Astrocyte of the spinal cord (primary cell): ENCODE data around the gene APOBEC3H.

Experiments used
- DNase-seq: peaks from one replicate; pipeline ENCODE4 v3.0.0; 2011; ENCODE audit warnings: low read depth, low spot score
- H3K4me3 ChIP-seq: 2 replicates; pipeline ENCODE4 v1.5.1; 2011; ENCODE audit warnings: low read depth, mild to moderate bottlenecking, low read length, moderate library complexity
- in situ Hi-C: cut with HindIII; loops from 2 replicates; pipeline ENCODE4 v1.10.0; 2017; ENCODE audit warnings: low sequenced_read_pairs
- TF ChIP-seq, protein P1 (sequence below): IDR thresholded peaks from 2 replicates; pipeline ENCODE4 v1.5.1; 2012; ENCODE audit warnings: low read depth, mild to moderate bottlenecking, low read length, inconsistent platforms

The APOBEC3H gene

DNA sequence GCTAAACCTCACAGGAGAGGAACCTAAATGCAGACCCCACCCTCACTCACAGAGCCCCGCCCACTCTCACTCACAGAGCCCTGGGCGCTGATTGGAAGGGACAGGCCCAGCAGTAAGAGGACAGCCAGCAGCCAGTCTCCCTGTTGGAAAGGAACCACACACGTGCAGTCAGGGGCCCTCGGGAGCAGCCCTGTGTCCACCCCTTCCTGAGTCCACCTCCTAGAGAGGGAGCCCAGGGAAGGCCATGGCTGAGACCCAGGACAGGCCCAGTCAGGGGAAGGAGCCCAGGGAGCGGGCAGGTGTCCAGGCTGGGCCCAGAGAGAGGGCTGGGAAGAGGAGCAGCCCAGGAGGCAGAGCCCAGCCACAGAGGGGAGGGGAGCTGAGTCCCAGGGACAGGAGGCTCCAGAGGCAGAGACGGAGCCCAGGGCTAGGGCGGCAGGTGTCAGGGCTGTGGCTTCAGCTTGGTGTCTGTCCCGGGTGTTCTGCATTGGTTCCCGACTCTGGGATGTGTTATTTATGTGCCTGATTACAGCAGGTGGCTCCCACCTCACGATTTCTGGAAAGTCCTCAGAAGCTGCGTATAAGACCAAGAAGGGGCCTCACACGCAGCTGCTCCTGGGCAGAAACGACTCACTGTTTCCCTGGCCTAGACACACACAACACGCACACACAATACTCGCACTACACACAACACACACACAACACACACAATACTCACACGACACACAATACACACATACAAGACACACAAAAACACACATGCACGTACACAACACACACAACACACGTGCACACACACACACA is 9.0 kb upstream of the APOBEC3H start:
- TF ChIP-seq, protein P1, sequence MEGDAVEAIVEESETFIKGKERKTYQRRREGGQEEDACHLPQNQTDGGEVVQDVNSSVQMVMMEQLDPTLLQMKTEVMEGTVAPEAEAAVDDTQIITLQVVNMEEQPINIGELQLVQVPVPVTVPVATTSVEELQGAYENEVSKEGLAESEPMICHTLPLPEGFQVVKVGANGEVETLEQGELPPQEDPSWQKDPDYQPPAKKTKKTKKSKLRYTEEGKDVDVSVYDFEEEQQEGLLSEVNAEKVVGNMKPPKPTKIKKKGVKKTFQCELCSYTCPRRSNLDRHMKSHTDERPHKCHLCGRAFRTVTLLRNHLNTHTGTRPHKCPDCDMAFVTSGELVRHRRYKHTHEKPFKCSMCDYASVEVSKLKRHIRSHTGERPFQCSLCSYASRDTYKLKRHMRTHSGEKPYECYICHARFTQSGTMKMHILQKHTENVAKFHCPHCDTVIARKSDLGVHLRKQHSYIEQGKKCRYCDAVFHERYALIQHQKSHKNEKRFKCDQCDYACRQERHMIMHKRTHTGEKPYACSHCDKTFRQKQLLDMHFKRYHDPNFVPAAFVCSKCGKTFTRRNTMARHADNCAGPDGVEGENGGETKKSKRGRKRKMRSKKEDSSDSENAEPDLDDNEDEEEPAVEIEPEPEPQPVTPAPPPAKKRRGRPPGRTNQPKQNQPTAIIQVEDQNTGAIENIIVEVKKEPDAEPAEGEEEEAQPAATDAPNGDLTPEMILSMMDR: no peak
- no peak overlapping the region for H3K4me3 ChIP-seq
- no peak for DNase-seq
- in situ Hi-C loops: no loop called here

DNA sequence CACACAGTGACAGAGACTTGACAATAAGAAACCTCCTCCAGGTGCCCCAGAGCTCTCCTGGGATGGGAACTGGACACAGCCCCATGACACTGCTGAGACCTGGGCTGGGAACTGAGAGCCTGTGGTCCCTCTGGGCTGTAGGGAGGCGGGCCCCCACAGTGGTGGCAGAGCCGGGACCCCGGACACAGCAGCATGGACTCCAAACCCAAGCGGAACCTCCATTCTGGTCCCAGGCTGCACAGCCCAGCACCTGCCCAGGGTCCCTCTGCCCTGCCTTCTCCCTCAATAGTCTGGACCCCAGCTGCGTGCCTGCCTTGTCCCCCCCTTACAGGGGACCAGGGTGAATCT is 8.4 kb upstream of the APOBEC3H start:
- no peak for DNase-seq
- in situ Hi-C loops: no loop called here
- TF ChIP-seq, protein P1: no peak
- H3K4me3 ChIP-seq: no peak overlapping the region

GRCh38 chr22:39089928-39090327 is 7.1 kb upstream of the APOBEC3H start:
- TF ChIP-seq, protein P1: no peak
- no peak overlapping the region for H3K4me3 ChIP-seq
- no peak for DNase-seq
- in situ Hi-C loops: no loop called here

DNA sequence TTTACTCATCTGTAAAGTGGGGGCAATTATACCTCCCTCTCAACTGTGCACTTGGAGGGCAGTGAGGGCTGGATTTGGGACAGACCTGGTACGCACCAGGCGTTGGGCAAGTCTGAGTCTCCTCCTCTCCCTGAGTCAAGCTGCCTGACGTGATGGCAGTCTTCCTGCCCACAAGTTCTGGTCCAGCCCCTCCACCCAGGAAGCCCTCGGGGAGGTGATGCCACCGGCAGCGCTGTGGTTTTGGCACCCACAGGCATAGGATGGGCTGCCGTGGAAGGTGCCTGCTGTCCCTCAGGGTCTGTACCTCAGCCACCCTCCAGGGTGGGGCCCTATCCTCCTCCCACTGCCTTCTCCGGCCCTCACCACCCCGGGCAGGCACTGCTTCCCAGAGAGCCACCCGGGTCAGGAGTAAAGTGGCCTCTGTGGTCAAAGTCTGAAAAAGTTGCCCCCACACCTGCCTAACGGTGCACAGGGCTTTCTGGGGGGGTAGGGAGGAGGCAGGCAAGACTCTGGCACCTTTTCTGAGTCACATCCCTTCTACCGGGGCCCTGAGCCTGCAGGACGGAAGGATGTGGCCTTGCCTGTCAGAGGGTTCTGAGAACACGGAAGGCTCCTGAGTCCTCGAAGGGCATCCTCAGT is 6.5 kb upstream of the APOBEC3H start:
- DNase-seq: no peak
- in situ Hi-C loops: no loop called here
- TF ChIP-seq, protein P1: no peak
- no peak overlapping the region for H3K4me3 ChIP-seq

DNA sequence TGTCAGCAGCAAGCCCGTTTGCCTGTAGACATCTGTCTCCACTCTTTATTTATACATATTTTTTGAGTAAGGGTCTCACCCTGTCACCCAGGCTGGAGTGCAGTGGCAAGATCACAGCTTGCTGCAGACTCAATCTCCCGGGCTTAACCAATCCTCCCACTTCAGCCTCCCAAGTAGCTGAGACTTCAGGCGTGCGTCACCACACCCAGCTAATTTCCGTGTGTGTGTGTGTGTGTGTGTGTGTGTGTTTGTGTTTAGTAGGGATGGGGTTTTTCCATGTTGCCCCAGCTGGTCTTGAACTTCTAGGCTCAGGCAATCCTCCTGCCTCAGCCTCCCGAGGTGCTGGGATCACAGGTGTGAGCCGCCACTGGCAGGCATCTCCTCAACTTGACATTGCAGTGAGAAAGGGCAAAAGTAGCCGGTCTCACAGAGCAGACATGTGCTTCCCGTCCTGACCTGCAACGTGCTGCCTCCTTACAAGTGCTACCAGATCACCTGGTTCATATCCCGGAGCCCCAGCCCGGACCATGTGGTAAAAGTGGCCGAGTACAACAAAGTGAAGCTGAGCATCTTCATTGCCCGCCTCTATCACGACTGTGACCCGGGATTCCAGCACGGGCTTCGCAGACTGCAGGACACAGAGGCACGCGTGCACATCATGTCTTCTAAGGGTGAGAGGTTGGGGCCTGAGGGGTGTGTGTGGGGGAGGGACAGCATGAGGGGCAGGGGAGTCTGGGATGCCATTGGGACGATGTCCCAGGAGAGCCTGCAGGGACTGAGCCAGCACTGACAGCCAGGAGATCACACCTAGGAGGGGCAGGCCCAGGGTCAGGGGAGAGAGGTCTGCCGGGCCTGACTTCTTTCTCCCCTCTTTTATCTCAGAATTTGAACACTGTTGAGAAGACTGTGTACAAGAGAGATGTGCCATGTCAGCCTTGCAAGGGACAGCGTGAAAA is 5.6 kb upstream of the APOBEC3H start:
- in situ Hi-C loops: no loop called here
- TF ChIP-seq, protein P1: no peak
- no peak for DNase-seq
- no peak overlapping the region for H3K4me3 ChIP-seq

DNA sequence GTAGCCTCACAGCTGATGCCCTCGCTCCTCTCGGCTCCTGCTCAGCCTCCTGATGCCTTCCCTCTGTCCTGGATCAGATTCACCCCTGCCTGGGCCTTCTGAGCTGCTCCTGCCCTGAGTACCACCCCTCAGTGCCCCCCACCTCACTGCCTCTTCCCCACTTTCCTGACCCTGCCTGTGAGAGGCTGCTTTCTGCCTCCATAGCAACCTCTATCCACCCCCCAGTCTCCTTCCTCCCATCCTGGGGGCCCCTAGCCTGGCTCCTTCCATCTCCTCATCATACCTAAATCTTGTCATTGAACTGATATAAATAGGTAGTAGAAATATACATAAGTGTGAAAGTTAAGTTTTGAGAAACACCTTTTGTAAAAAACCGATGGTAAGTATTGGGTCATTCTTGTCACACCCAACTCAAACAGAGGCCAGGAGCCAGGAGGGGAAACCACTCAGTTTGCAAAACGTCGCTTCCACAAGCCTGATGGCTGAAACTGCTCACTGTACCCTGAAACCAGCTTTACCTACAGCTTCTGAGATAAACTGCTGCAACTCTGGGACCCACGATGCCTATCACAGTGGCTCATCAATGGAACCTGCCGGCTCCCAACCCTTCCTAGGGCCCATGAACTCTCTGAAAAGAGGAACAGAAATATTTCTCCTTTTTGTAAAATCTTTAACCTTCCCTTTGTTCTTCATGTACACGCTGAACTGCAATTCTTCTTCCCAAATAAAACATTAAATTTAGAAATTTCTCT is 4.8 kb upstream of the APOBEC3H start:
- TF ChIP-seq, protein P1: no peak
- H3K4me3 ChIP-seq: no peak overlapping the region
- in situ Hi-C loops: no loop called here
- no peak for DNase-seq
